A549 (cell line): ENCODE measurements around the gene SKAP1. TPM values are rescaled to one million over a fixed set of nuclear protein-coding genes. Genes with fewer than 3 reads are reported as not detected.
A peak's percentile ranks its signal among the peaks of the same experiment; 100 is the strongest.

ENCODE experiments used
- ATAC-seq, 2 experiments: fragments of 200-7000 bp in 1 of 2; fragments of >200 bp in 1 of 2; cut with Nextera tagmentation in 1 of 2; cut with Tn5 transposase in 1 of 2; 3 replicates each; pipeline versions ENCODE4 v1.8.0 to v1.9.1; 2018 to 2020; ENCODE audit warnings: mild to moderate bottlenecking in 1 of 2, moderate library complexity in 1 of 2
- CTCF ChIA-PET: fragments of 300-600 bp; sonication (Branson Sonifier 250); formaldehyde crosslinking; extraction: SDS; loops from one replicate; lab custom pipeline; 2021; ENCODE audit warnings: antibody characterized with exemption, inconsistent platforms; lab: Yijun Ruan, JAX
- POLR2A ChIA-PET: fragments of 350-600 bp; formaldehyde crosslinking; extraction: SDS; loops from one replicate; lab custom pipeline; 2021; ENCODE audit warnings: antibody characterized with exemption, inconsistent platforms; lab: Yijun Ruan, JAX
- DNase-seq, 2 experiments: peaks; one replicate each; pipeline versions ENCODE4 v3.0.0 to v3.0.0-alpha.2; 2011 to 2016; ENCODE audit warnings: low read depth in 1 of 2, low spot score in 1 of 2
- FAIRE-seq: peaks from 2 replicates; lab custom pipeline; 2011; peaks lifted over from hg19 to GRCh38; lab: Jason Lieb, UNC
- H3K27ac ChIP-seq, 2 experiments: fragments of >200 bp; sonication (Bioruptor Twin); formaldehyde crosslinking; 3 replicates each; pipeline ENCODE4 v1.5.1; 2016 to 2017
- H3K4me1 ChIP-seq: fragments of >200 bp; sonication (Bioruptor Twin); formaldehyde crosslinking; 3 replicates; pipeline ENCODE4 v1.6.1; 2016
- H3K4me2 ChIP-seq: fragments of >200 bp; sonication (Bioruptor Twin); formaldehyde crosslinking; 3 replicates; pipeline ENCODE4 v1.6.1; 2016
- H3K4me3 ChIP-seq: fragments of >200 bp; sonication (Bioruptor Twin); formaldehyde crosslinking; 3 replicates; pipeline ENCODE4 v1.5.1; 2016
- H3K9me3 ChIP-seq: fragments of >200 bp; sonication (Bioruptor Twin); formaldehyde crosslinking; 3 replicates; pipeline ENCODE4 v1.6.1; 2016
- ATOH8 ChIP-seq: fragments of 250-450 bp; sonication (Bioruptor Pico); IDR thresholded peaks from 2 replicates; pipeline ENCODE4 v1.5.0; 2020; ENCODE audit warnings: low read depth, mild to moderate bottlenecking, moderate library complexity
- BCL3 ChIP-seq: fragments of >200 bp; sonication (Bioruptor Twin); formaldehyde crosslinking; IDR thresholded peaks from 3 replicates; pipeline ENCODE4 v1.6.1; 2016
- CEBPB ChIP-seq, 2 experiments: fragments of >200 bp in 1 of 2; sonication (Bioruptor Twin) in 1 of 2; formaldehyde crosslinking in 1 of 2; IDR thresholded peaks; 2 replicates each; pipeline ENCODE4 v1.6.1; 2012 to 2016
- CHD4 ChIP-seq: fragments of 200-600 bp; sonication (generic); IDR thresholded peaks from 2 replicates; pipeline ENCODE4 v1.6.1; 2016; ENCODE audit warnings: antibody characterized with exemption, mild to moderate bottlenecking, borderline replicate concordance
- CTCF ChIP-seq: fragments of >200 bp; sonication (Bioruptor Twin); formaldehyde crosslinking; IDR thresholded peaks from 3 replicates; pipeline ENCODE4 v1.5.1; 2016
- E2F6 ChIP-seq: IDR thresholded peaks from 2 replicates; pipeline ENCODE4 v1.6.1; 2012; ENCODE audit warnings: low read depth, borderline replicate concordance
- EHMT2 ChIP-seq: fragments of 200-600 bp; sonication (generic); IDR thresholded peaks from 2 replicates; pipeline ENCODE4 v1.6.1; 2016; ENCODE audit warnings: antibody characterized with exemption, low read depth, mild to moderate bottlenecking, moderate library complexity
- ESRRA ChIP-seq: fragments of 150-350 bp; IDR thresholded peaks from 2 replicates; pipeline ENCODE4 v1.6.1; 2014; ENCODE audit warnings: mild to moderate bottlenecking, low read length, borderline replicate concordance
- HES2 ChIP-seq: fragments of >200 bp; sonication (Bioruptor Twin); formaldehyde crosslinking; IDR thresholded peaks from 2 replicates; pipeline ENCODE4 v1.6.1; 2016
- HMGXB4 ChIP-seq: fragments of 250-450 bp; sonication (Bioruptor Pico); IDR thresholded peaks from 2 replicates; pipeline ENCODE4 v1.5.0; 2021; ENCODE audit warnings: mild to moderate bottlenecking, moderate library complexity, borderline replicate concordance
- KDM1A ChIP-seq: fragments of 200-600 bp; sonication (generic); IDR thresholded peaks from 2 replicates; pipeline ENCODE4 v1.6.1; 2016; ENCODE audit warnings: low read depth, mild to moderate bottlenecking
- MAX ChIP-seq: IDR thresholded peaks from 2 replicates; pipeline ENCODE4 v1.6.1; 2012
- NPAS2 ChIP-seq: fragments of 250-450 bp; sonication (Bioruptor Pico); IDR thresholded peaks from 2 replicates; pipeline ENCODE4 v1.8.0; 2022; ENCODE audit warnings: mild to moderate bottlenecking, moderate library complexity, borderline replicate concordance
- PHF8 ChIP-seq: fragments of 200-600 bp; sonication (generic); IDR thresholded peaks from 2 replicates; pipeline ENCODE4 v1.6.1; 2016; ENCODE audit warnings: low read depth, mild to moderate bottlenecking, antibody characterized with exemption, moderate library complexity, borderline replicate concordance
- POLR2A ChIP-seq: IDR thresholded peaks from 2 replicates; pipeline ENCODE4 v1.6.1; 2012; ENCODE audit warnings: mild to moderate bottlenecking, low read length
- RAD21 ChIP-seq, 2 experiments: fragments of >200 bp in 1 of 2; sonication (Bioruptor Twin) in 1 of 2; formaldehyde crosslinking in 1 of 2; IDR thresholded peaks in 1 of 2; conservative IDR thresholded peaks in 1 of 2; 2 replicates in 1 of 2; 3 replicates in 1 of 2; pipeline ENCODE4 v1.6.1; 2012 to 2018; ENCODE audit warnings: inconsistent platforms in 1 of 2
- RFX5 ChIP-seq: fragments of 450-650 bp; IDR thresholded peaks from 2 replicates; pipeline ENCODE4 v1.7.1; 2014; ENCODE audit warnings: antibody characterized with exemption, mild to moderate bottlenecking, moderate library complexity
- RNF2 ChIP-seq: fragments of 200-600 bp; sonication (generic); IDR thresholded peaks from 2 replicates; pipeline ENCODE4 v1.6.1; 2016; ENCODE audit warnings: low read depth, mild to moderate bottlenecking, antibody characterized with exemption, moderate library complexity, borderline replicate concordance
- SMC3 ChIP-seq: fragments of >200 bp; sonication (Bioruptor Twin); formaldehyde crosslinking; IDR thresholded peaks from 3 replicates; pipeline ENCODE4 v1.6.1; 2018; ENCODE audit warnings: inconsistent platforms
- SREBF2 ChIP-seq: fragments of 450-650 bp; IDR thresholded peaks from 2 replicates; pipeline ENCODE4 v1.6.1; 2014; ENCODE audit warnings: mild to moderate bottlenecking, moderate library complexity
- ZNF302 ChIP-seq: fragments of 250-450 bp; sonication (Bioruptor Pico); IDR thresholded peaks from 2 replicates; pipeline ENCODE4 v1.9.0; 2021; ENCODE audit warnings: inconsistent platforms, mild to moderate bottlenecking, moderate library complexity
- ZSCAN20 ChIP-seq: fragments of 250-450 bp; sonication (Bioruptor Pico); IDR thresholded peaks from 2 replicates; pipeline ENCODE4 v1.8.0; 2022; ENCODE audit warnings: mild to moderate bottlenecking, moderate library complexity
- polyA plus RNA-seq, 4 experiments: library from polyadenylated mRNA; depleted of rRNA in 3 of 4; stranded (reverse); fragments of >200 nt; fragmentation: RNase III in 1 of 4; extraction: RNeasy Plus Mini Kit Qiagen cat#74134 plus additional on column Dnase treatment in 1 of 4; gene quantifications; 2 replicates in 3 of 4; 3 replicates in 1 of 4; pipeline ENCODE4 v1.2.3, GENCODE V29; 2011 to 2017

Gene SKAP1
- polyA plus RNA-seq, 2 of the 4 experiments (the other 2 are of a cell fraction), result 0.14 to 0.78 TPM

GRCh38 chr17:48351911-48352332 lies 78.1 kb downstream of the SKAP1 start:
- Histone ChIP-seq H3K4me2 (no peak overlapping the region), H3K4me3 (no peak overlapping the region), H3K4me1 (no peaks in the 10 kb centered on the region), H3K27ac (no peak overlapping the region), H3K9me3 (no peaks in the 10 kb centered on the region)
- peak; percentile 93 for FAIRE-seq
- ATAC-seq, result peak in 1 of 2 experiments; percentile 39; a peak in 1 of 6 replicates
- TF ChIP-seq SMC3 (peak; percentile 74), RAD21 (conservative IDR thresholded peaks at IDR 0.05 in 1 of 2, IDR thresholded peaks at IDR 0.05 in 1 of 2) (peak; percentile 68 to 70), CTCF (peak; percentile 87), CHD4 (no peak)
- POLR2A ChIA-PET, result interaction anchor here (0.6 to 1.4 kb wide), 4 partner anchors 139 to 258 kb away, joined by 3 to 4 read pairs (median 3); no protein-coding TSS in a partner anchor
- DNase-seq, result peak; percentile 48 to 52
- CTCF ChIA-PET, result interaction anchor here (0.6 to 5.2 kb wide), 57 partner anchors 11 to 1459 kb away, joined by 3 to 48 read pairs (median 4); partner anchors contain the start of gene HOXB4

GRCh38 chr17:48348352-48348751 lies 81.7 kb downstream of the SKAP1 start:
- CTCF ChIA-PET, result interaction anchor here (1.2 to 5.2 kb wide), 5 partner anchors 8 to 271 kb away, joined by 3 to 48 read pairs (median 4); no protein-coding TSS in a partner anchor
- ATAC-seq (no peak), DNase-seq (no peak)
- Histone ChIP-seq H3K4me1 (no peaks in the 10 kb centered on the region), H3K4me2 (no peak overlapping the region), H3K9me3 (no peaks in the 10 kb centered on the region), H3K4me3 (no peak overlapping the region), H3K27ac (no peak overlapping the region)
- no peak for TF ChIP-seq BCL3
- no peak for TF ChIP-seq CTCF
- no peak for TF ChIP-seq RNF2
- no peak for TF ChIP-seq ESRRA
- TF ChIP-seq ZSCAN20 (CRISPR knock-in tag), result no peak
- no peak for TF ChIP-seq MAX
- no peak for TF ChIP-seq ZNF302 (CRISPR knock-in tag)
- no peak for TF ChIP-seq ATOH8 (CRISPR knock-in tag)
- no peak for TF ChIP-seq NPAS2
- TF ChIP-seq PHF8, result no peak
- TF ChIP-seq SREBF2, result no peak
- TF ChIP-seq, all 56 proteins: peak for 0
- FAIRE-seq, result no peak
- POLR2A ChIA-PET, result no interaction called here

GRCh38 chr17:48347177-48347576 lies 82.8 kb downstream of the SKAP1 start:
- ATAC-seq (no peak), DNase-seq (no peak), FAIRE-seq (peak; percentile 77)
- Histone ChIP-seq H3K27ac (no peak overlapping the region), H3K4me2 (no peak overlapping the region), H3K9me3 (no peaks in the 10 kb centered on the region), H3K4me1 (no peaks in the 10 kb centered on the region), H3K4me3 (no peak overlapping the region)
- ChIA-PET CTCF (interaction anchor here (0.6 to 2.3 kb wide), 10 partner anchors 11 to 289 kb away, joined by 3 to 8 read pairs (median 4); no protein-coding TSS in a partner anchor), POLR2A (no interaction called here)
- TF ChIP-seq ATOH8 (CRISPR knock-in tag) (no peak), HMGXB4 (CRISPR knock-in tag) (no peak), CEBPB (IDR thresholded peaks at IDR 0.05) (no peak), KDM1A (no peak), HES2 (no peak), SMC3 (no peak), E2F6 (no peak), EHMT2 (no peak), ESRRA (no peak), POLR2A (no peak), CHD4 (no peak), RFX5 (no peak), RNF2 (no peak)
